Kidney epithelial cell (primary cell): ENCODE data around the gene SMG7. TPM values are rescaled to one million over a fixed set of nuclear protein-coding genes. Genes with fewer than 3 reads are reported as not detected.

Experiments used
- DNase-seq: peaks from one replicate; pipeline ENCODE4 v3.0.0-alpha.2; 2010; ENCODE audit warnings: low read depth
- H3K27me3 ChIP-seq: 2 replicates; pipeline ENCODE4 v1.6.0; 2011; ENCODE audit warnings: low read length; ENCODE audit not compliant: control insufficient read depth, insufficient read depth
- H3K36me3 ChIP-seq: 2 replicates; pipeline ENCODE4 v1.5.1; 2011; ENCODE audit warnings: low read length; ENCODE audit not compliant: control insufficient read depth, insufficient read depth
- H3K4me3 ChIP-seq: 2 replicates; pipeline ENCODE4 v1.5.1; 2011; ENCODE audit warnings: low read depth, mild to moderate bottlenecking, control low read depth, low read length
- total RNA-seq: library from RNA; depleted of rRNA; stranded (reverse); fragments of >200 nt; gene quantifications from 2 replicates; pipeline ENCODE4 v1.2.3, GENCODE V29; 2015
- TF ChIP-seq, protein P1 (sequence below): IDR thresholded peaks from 2 replicates; pipeline ENCODE4 v1.5.1; 2011; ENCODE audit warnings: mild to moderate bottlenecking, moderate library complexity, low read length, control low read depth, inconsistent platforms; ENCODE audit not compliant: insufficient read depth, poor library complexity, severe bottlenecking

SMG7 gene
- total RNA-seq, 1 donor from 2014 or later = 62.2 TPM

GRCh38 chr1:183470961-183471742, 1.1 kb upstream of the SMG7 start:
- DNase-seq = no peak
- no peaks in the 10 kb centered on the region for H3K27me3 ChIP-seq
- no peaks in the 10 kb centered on the region for H3K36me3 ChIP-seq
- TF ChIP-seq, protein P1, sequence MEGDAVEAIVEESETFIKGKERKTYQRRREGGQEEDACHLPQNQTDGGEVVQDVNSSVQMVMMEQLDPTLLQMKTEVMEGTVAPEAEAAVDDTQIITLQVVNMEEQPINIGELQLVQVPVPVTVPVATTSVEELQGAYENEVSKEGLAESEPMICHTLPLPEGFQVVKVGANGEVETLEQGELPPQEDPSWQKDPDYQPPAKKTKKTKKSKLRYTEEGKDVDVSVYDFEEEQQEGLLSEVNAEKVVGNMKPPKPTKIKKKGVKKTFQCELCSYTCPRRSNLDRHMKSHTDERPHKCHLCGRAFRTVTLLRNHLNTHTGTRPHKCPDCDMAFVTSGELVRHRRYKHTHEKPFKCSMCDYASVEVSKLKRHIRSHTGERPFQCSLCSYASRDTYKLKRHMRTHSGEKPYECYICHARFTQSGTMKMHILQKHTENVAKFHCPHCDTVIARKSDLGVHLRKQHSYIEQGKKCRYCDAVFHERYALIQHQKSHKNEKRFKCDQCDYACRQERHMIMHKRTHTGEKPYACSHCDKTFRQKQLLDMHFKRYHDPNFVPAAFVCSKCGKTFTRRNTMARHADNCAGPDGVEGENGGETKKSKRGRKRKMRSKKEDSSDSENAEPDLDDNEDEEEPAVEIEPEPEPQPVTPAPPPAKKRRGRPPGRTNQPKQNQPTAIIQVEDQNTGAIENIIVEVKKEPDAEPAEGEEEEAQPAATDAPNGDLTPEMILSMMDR = no peak
- H3K4me3 ChIP-seq = peak overlapping the region; percentile 70

DNA sequence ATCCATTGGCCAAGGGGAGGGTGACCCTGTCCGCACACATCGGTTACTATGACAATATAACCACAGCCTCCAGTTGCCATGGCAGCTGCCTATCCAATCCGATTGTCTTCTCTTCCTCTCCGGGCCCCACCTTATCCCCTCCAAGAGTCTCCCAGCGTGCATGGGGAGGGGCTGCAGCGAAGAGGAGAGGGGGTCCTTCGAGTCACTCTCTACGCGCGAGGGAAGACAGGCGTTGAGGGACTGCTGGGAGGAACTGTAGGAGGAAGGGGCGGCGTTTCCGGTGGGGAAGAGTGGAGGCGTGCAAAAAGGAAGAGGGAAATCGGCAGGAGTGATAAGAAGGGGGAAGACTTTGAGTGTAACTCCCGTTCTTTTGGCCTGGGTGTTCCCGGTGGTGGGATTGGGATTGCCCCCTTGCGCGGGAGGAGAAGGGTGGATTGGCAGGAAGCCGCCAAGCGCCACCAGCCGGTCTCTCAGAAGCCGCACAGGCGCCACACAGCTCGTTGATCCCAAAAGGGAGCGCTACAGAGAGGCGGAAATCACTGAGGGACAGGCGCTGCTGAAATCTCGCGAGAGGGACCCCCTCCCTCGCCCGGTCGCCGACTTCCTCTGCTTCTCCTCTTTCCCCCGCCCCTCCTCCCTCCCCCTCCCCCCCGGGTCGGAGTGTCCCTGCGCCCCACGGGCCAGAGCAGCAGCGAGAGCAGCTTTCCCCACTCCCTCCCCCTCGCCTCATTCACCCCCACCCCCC, 384 bp upstream of the SMG7 start:
- Histone ChIP-seq H3K27me3 (no peaks in the 10 kb centered on the region), H3K36me3 (no peaks in the 10 kb centered on the region), H3K4me3 (peak overlapping the region; percentile 70)
- TF ChIP-seq, protein P1 = peak; percentile 10
- DNase-seq = peak; percentile 89

- Histone ChIP-seq H3K27me3 (no peaks in the 10 kb centered on the region), H3K4me3 (peak overlapping the region; percentile 70), H3K36me3 (no peaks in the 10 kb centered on the region)
- no peak for DNase-seq
- TF ChIP-seq, protein P1 = no peak
Measured at GRCh38 chr1:183473217-183473536, 878 bp downstream of the SMG7 start.

- DNase-seq = no peak
- no peaks in the 10 kb centered on the region for H3K36me3 ChIP-seq
- H3K4me3 ChIP-seq = no peak overlapping the region
- no peaks in the 10 kb centered on the region for H3K27me3 ChIP-seq
- TF ChIP-seq, protein P1 = no peak
Measured at GRCh38 chr1:183476081-183476480, 3.8 kb downstream of the SMG7 start.

- no peak for DNase-seq
- TF ChIP-seq, protein P1 = no peak
- H3K36me3 ChIP-seq = no peaks in the 10 kb centered on the region
- no peak overlapping the region for H3K4me3 ChIP-seq
- H3K27me3 ChIP-seq = no peaks in the 10 kb centered on the region
Measured at GRCh38 chr1:183477986-183478781, 5.9 kb downstream of the SMG7 start.
